PFSK-1 (cell line): Measurements from ENCODE around the gene DNAI7.

Source experiments
- FOXP2 ChIP-seq: optimal IDR thresholded peaks from 2 replicates; pipeline ENCODE3; 2011; ENCODE audit warnings: borderline replicate concordance, control low read depth, inconsistent platforms; ENCODE audit not compliant: insufficient read depth; ENCODE audit errors: extremely low read length, extremely low read depth
- POLR2AphosphoS5 ChIP-seq: IDR thresholded peaks from 2 replicates; pipeline ENCODE4 v1.6.1; 2012; ENCODE audit warnings: low read depth, mild to moderate bottlenecking, control low read depth, low read length, moderate library complexity
- SIN3A ChIP-seq: IDR thresholded peaks from 2 replicates; pipeline ENCODE4 v1.6.1; 2012; ENCODE audit warnings: mild to moderate bottlenecking, low read length, moderate library complexity, borderline replicate concordance; ENCODE audit not compliant: insufficient read depth
- TAF1 ChIP-seq: IDR thresholded peaks from 2 replicates; pipeline ENCODE4 v1.6.1; 2012; ENCODE audit warnings: low read length, control low read depth, borderline replicate concordance; ENCODE audit not compliant: insufficient read depth
- TF ChIP-seq, protein P1 (sequence below), 2 experiments: IDR thresholded peaks; 2 replicates each; pipeline versions ENCODE4 v1.6.1 to v1.8.0; 2011 to 2012; ENCODE audit warnings: low read depth in 2 of 2, low read length in 2 of 2, control low read depth in 1 of 2, inconsistent platforms in 1 of 2, mild to moderate bottlenecking in 1 of 2, moderate library complexity in 1 of 2; ENCODE audit not compliant: insufficient read depth in 1 of 2

Gene DNAI7

GRCh38 chr12:25236626-25237025, 41.7 kb upstream of the DNAI7 start:
- no peak for TF ChIP-seq POLR2AphosphoS5
- no peak for TF ChIP-seq TAF1
- TF ChIP-seq SIN3A = no peak
- TF ChIP-seq, protein P1, sequence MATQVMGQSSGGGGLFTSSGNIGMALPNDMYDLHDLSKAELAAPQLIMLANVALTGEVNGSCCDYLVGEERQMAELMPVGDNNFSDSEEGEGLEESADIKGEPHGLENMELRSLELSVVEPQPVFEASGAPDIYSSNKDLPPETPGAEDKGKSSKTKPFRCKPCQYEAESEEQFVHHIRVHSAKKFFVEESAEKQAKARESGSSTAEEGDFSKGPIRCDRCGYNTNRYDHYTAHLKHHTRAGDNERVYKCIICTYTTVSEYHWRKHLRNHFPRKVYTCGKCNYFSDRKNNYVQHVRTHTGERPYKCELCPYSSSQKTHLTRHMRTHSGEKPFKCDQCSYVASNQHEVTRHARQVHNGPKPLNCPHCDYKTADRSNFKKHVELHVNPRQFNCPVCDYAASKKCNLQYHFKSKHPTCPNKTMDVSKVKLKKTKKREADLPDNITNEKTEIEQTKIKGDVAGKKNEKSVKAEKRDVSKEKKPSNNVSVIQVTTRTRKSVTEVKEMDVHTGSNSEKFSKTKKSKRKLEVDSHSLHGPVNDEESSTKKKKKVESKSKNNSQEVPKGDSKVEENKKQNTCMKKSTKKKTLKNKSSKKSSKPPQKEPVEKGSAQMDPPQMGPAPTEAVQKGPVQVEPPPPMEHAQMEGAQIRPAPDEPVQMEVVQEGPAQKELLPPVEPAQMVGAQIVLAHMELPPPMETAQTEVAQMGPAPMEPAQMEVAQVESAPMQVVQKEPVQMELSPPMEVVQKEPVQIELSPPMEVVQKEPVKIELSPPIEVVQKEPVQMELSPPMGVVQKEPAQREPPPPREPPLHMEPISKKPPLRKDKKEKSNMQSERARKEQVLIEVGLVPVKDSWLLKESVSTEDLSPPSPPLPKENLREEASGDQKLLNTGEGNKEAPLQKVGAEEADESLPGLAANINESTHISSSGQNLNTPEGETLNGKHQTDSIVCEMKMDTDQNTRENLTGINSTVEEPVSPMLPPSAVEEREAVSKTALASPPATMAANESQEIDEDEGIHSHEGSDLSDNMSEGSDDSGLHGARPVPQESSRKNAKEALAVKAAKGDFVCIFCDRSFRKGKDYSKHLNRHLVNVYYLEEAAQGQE (IDR thresholded peaks at IDR 0.05; ENCODE audit: insufficient read depth in 1 of 2, low read depth in 2 of 2, low read length in 2 of 2) = no peak
- TF ChIP-seq FOXP2 = no peak

DNA sequence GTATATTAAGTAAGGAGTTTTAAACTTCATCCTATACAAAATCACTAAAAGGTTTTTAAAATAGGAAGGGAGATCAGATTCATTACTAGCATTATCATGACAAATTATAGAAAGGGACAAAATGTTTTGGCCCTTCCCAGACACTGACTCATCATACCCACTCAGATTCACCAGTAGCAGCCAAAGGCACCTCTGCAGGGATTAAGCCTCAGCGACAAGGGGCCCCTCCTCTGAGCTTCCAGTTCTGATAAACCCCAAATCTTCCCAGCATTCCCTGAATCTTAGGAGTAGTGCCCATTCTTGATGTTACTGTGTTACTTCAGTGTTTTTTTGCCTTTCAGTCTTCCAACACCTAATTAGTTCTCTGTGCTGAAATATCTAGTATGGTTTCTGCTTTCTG, 41.2 kb upstream of the DNAI7 start:
- TF ChIP-seq TAF1 (no peak), POLR2AphosphoS5 (no peak), FOXP2 (no peak), SIN3A (no peak)
- TF ChIP-seq, protein P1 (IDR thresholded peaks at IDR 0.05; ENCODE audit: insufficient read depth in 1 of 2, low read depth in 2 of 2, low read length in 2 of 2) = no peak

GRCh38 chr12:25213338-25213737, 18.4 kb upstream of the DNAI7 start:
- TF ChIP-seq FOXP2 (no peak), SIN3A (no peak), POLR2AphosphoS5 (no peak), TAF1 (no peak)
- TF ChIP-seq, protein P1 (IDR thresholded peaks at IDR 0.05; ENCODE audit: insufficient read depth in 1 of 2, low read depth in 2 of 2, low read length in 2 of 2) = no peak

DNA sequence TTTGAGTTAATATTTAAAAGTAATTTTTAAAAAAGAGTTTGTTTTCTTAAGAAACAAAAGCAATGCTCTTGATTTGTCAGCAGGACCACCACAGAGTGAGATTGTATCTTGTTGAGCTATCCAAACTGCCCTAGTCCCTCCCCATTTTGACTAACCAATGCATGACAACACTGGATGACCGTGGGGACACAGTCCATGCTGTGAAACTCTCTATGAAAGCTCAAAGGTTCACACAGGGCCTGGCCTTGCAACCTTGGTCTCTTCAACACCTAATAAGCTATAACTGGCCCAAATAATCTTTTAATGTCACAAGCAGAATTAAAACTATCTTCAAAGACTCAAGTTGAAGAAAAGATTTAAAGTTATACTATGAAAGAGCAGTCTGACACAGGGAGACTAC, 13.6 kb upstream of the DNAI7 start:
- TF ChIP-seq SIN3A (no peak), FOXP2 (no peak), POLR2AphosphoS5 (no peak), TAF1 (no peak)
- TF ChIP-seq, protein P1 (IDR thresholded peaks at IDR 0.05; ENCODE audit: insufficient read depth in 1 of 2, low read depth in 2 of 2, low read length in 2 of 2) = no peak

DNA sequence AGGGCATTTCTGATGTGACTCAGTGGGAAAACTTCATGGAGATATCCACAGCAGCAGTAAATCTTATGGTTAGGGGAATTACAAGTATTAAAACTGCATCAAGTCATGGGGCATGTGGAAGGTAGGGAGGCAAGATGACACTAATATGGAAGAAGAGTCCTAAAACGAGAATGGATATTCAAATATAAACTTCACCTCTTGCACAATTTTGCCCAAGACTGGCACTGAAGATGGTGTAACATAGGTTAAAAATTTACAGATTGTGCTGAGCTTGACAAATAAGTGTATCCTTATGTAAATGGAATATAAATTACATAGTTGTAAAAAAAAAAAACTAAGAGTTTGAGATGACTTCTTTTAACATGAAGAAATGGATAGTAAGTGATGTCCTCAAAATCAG, 12.9 kb upstream of the DNAI7 start:
- TF ChIP-seq POLR2AphosphoS5 (no peak), TAF1 (no peak), FOXP2 (no peak), SIN3A (no peak)
- TF ChIP-seq, protein P1 (IDR thresholded peaks at IDR 0.05; ENCODE audit: insufficient read depth in 1 of 2, low read depth in 2 of 2, low read length in 2 of 2) = no peak
